ENCODE results near the gene WASF2. TPM values are rescaled to one million over a fixed set of nuclear protein-coding genes. Genes with fewer than 3 reads are reported as not detected.
A peak's percentile ranks its signal among the peaks of the same experiment; 100 is the strongest.

The WASF2 gene
- total RNA-seq, 3 donors from 2014 or later, result 131 to 159 (median 134) TPM

DNA sequence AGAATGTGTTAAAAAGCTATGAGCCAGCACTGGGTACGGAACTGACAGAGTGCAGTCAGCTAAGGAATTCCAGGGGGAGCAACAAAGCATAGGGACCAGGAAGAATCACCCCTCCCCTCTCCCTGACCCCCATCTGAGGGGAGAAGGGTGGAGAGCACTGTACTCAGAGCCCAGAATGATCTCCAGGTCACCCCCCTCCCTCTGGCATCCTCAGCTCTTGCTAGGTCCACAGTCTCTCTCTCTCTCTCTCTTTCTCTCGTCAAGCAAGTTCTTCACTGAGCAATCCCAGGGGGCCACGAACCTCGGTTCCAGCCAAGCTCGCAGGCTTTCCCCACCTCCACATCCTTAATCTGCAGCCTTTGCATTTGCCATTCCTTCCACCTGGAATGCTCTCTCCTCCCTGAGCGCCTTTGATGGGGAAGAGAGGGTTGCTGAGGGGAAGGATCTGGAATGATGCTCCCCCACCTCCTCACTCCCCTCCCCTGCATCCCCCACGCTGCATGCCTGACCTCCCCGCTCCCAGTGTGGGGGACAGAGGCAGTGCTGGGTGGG lies 6.7 kb upstream of the WASF2 start:
- DNase-seq (no peak), ATAC-seq (no peak)
- intact Hi-C loops (cut with DNase I, micrococcal nuclease), result no loop called here
- no peaks in the 10 kb centered on the region for H3K36me3 ChIP-seq (ENCODE audit: low read depth)
- H3K9me3 ChIP-seq, result no peaks in the 10 kb centered on the region
- no peak overlapping the region for H3K4me3 ChIP-seq
- peaks cover 10% of the 10 kb centered on the region for H3K4me1 ChIP-seq (ENCODE audit: low read depth)
- TF ChIP-seq CTCF (IDR thresholded peaks at IDR 0.05), result no peak

DNA sequence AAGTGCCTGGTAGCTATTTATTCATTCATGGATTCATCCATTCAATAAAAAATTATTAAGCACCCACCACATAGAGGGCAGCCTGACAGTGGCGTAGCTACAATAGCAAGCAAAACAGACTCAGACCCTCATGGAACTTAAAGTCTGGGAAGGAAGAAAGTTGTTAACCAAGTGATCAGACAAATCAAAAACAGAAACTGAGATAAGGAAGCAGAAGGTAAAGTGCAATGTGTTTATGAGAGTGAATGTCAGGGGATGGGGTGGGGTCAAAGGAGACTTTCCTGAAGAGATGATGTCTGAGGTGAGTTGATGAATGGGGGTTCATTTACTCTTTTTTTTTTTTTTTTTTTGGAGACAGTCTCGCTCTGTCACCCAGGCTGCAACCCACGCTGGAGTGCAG lies 2.8 kb upstream of the WASF2 start:
- Histone ChIP-seq H3K9me3 (no peaks in the 10 kb centered on the region), H3K36me3 (ENCODE audit: low read depth) (no peaks in the 10 kb centered on the region), H3K4me1 (ENCODE audit: low read depth) (peaks cover 25% of the 10 kb centered on the region), H3K4me3 (no peak overlapping the region)
- no peak for ATAC-seq
- DNase-seq, result no peak
- intact Hi-C loops (cut with DNase I, micrococcal nuclease), result no loop called here
- TF ChIP-seq CTCF (IDR thresholded peaks at IDR 0.05), result no peak

DNA sequence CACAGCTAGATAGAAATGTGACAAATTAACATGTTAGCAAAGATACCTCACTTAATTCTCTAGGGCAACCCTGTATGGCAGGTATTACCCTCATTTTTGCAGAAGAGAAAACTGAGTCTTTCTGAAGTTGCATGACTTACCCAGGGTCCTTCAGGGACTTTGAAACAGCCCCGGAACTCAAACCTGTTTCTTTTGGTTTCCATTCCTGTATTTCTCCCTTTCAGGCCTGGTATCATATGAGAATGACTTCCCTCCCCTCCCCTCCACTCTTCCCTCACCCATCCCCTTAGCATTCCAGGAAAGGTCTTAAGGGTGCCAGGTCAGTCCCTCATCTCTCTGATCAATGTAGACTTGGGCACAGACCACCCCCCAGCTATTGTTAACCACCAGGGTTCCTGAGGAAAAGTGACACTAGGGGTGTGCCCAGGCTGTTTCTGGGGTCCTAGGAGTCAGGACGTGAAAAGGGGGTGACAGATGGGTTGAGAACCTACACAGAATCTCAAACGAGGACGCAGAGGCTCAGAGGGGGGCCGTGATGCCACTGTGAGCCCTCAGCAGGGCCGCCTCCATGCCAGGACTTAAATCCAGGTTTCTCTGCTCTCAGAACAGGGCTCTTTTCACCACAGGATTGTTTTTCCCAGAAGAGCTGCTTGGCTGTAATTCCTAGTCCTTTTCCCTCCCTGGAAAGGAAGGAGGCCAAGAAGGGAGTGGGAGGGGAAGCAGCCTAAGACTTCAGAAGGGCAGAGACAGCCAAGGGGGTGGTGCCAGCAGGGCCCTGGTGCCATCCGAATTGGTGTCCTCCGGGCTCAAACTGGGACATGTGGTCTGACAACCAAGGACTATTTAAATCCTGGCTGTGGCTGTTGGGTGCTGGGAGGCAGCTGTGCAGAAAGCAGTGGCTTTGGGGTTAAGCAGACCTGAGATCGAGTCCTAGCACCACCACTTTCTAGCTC lies 2.1 kb upstream of the WASF2 start:
- H3K4me3 ChIP-seq, result no peak overlapping the region
- intact Hi-C loops (cut with DNase I, micrococcal nuclease), result no loop called here
- DNase-seq (peak in 1 of 3 donors; percentile 38), ATAC-seq (no peak)
- H3K36me3 ChIP-seq (ENCODE audit: low read depth), result no peaks in the 10 kb centered on the region
- peaks cover 28% of the 10 kb centered on the region for H3K4me1 ChIP-seq (ENCODE audit: low read depth)
- TF ChIP-seq CTCF (IDR thresholded peaks at IDR 0.05), result no peak
- no peaks in the 10 kb centered on the region for H3K9me3 ChIP-seq

DNA sequence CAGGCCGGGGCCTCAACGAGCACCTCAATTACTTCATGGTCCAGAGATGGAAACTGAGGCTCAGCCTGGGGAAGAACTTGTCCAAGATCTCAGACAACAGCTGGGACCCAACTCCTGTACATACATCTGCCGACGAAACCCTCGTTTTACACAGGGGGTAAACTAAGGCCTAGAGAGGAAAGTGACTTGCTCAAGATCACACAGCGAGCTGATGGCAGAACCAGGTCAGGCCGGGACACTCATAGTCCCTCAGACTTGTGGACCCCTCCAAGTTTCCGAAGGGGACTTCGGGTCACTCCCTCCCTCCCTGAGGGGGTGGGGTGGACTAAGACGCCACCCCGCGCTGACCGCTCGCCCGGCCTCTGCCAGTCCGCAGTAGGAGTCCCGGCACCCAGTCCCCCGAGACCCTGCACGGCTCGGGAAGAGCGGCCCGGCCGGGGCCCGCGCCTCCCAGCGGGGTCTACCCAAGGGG lies 430 bp downstream of the WASF2 start:
- intact Hi-C loops (cut with DNase I, micrococcal nuclease), result no loop called here
- H3K9me3 ChIP-seq, result no peaks in the 10 kb centered on the region
- no peaks in the 10 kb centered on the region for H3K36me3 ChIP-seq (ENCODE audit: low read depth)
- peak; percentile 20 for ATAC-seq
- H3K4me3 ChIP-seq, result peak overlapping the region; percentile 98
- peaks cover 33% of the 10 kb centered on the region for H3K4me1 ChIP-seq (ENCODE audit: low read depth)
- DNase-seq, result no peak
- no peak for TF ChIP-seq CTCF (IDR thresholded peaks at IDR 0.05)

- no peak for TF ChIP-seq CTCF (IDR thresholded peaks at IDR 0.05)
Observed at GRCh38 chr1:27487966-27488884, 1.7 kb downstream of the WASF2 start.

More at GRCh38 chr1:27487966-27488884, 1.7 kb downstream of the WASF2 start:
- peak; percentile 1 for ATAC-seq
- no peaks in the 10 kb centered on the region for H3K9me3 ChIP-seq
- intact Hi-C loops (cut with DNase I, micrococcal nuclease), result no loop called here
- DNase-seq, result peak in 1 of 3 donors; percentile 37
- H3K4me3 ChIP-seq, result no peak overlapping the region
- H3K36me3 ChIP-seq (ENCODE audit: low read depth), result no peaks in the 10 kb centered on the region
- H3K4me1 ChIP-seq (ENCODE audit: low read depth), result peaks cover 36% of the 10 kb centered on the region
